A549 (cell line): ENCODE results near the gene MAPK9. TPM values are rescaled to one million over a fixed set of nuclear protein-coding genes. Genes with fewer than 3 reads are reported as not detected.

Source experiments
- ATAC-seq, 2 experiments: fragments of 200-7000 bp in 1 of 2; fragments of >200 bp in 1 of 2; cut with Nextera tagmentation in 1 of 2; cut with Tn5 transposase in 1 of 2; 3 replicates each; pipeline versions ENCODE4 v1.8.0 to v1.9.1; 2018 to 2020; ENCODE audit warnings: mild to moderate bottlenecking in 1 of 2, moderate library complexity in 1 of 2
- CTCF ChIA-PET: fragments of 300-600 bp; sonication (Branson Sonifier 250); formaldehyde crosslinking; extraction: SDS; loops from one replicate; lab custom pipeline; 2021; ENCODE audit warnings: antibody characterized with exemption, inconsistent platforms; lab: Yijun Ruan, JAX
- POLR2A ChIA-PET: fragments of 350-600 bp; formaldehyde crosslinking; extraction: SDS; loops from one replicate; lab custom pipeline; 2021; ENCODE audit warnings: antibody characterized with exemption, inconsistent platforms; lab: Yijun Ruan, JAX
- DNase-seq, 2 experiments: peaks; one replicate each; pipeline versions ENCODE4 v3.0.0 to v3.0.0-alpha.2; 2011 to 2016; ENCODE audit warnings: low read depth in 1 of 2, low spot score in 1 of 2
- FAIRE-seq: peaks from 2 replicates; lab custom pipeline; 2011; peaks lifted over from hg19 to GRCh38; lab: Jason Lieb, UNC
- H3K27ac ChIP-seq, 2 experiments: fragments of >200 bp; sonication (Bioruptor Twin); formaldehyde crosslinking; 3 replicates each; pipeline ENCODE4 v1.5.1; 2016 to 2017
- H3K4me1 ChIP-seq: fragments of >200 bp; sonication (Bioruptor Twin); formaldehyde crosslinking; 3 replicates; pipeline ENCODE4 v1.6.1; 2016
- H3K4me2 ChIP-seq: fragments of >200 bp; sonication (Bioruptor Twin); formaldehyde crosslinking; 3 replicates; pipeline ENCODE4 v1.6.1; 2016
- H3K4me3 ChIP-seq: fragments of >200 bp; sonication (Bioruptor Twin); formaldehyde crosslinking; 3 replicates; pipeline ENCODE4 v1.5.1; 2016
- H3K9me3 ChIP-seq: fragments of >200 bp; sonication (Bioruptor Twin); formaldehyde crosslinking; 3 replicates; pipeline ENCODE4 v1.6.1; 2016
- BHLHE40 ChIP-seq: IDR thresholded peaks from 2 replicates; pipeline ENCODE4 v1.6.1; 2012; ENCODE audit warnings: low read depth, low read length, inconsistent platforms
- CBX2 ChIP-seq: fragments of 200-600 bp; sonication (generic); IDR thresholded peaks from 2 replicates; pipeline ENCODE4 v1.6.1; 2016; ENCODE audit warnings: low read depth, mild to moderate bottlenecking, borderline replicate concordance
- CBX8 ChIP-seq: fragments of 200-600 bp; sonication (generic); IDR thresholded peaks from 2 replicates; pipeline ENCODE4 v1.6.1; 2016
- CEBPB ChIP-seq, 2 experiments: fragments of >200 bp in 1 of 2; sonication (Bioruptor Twin) in 1 of 2; formaldehyde crosslinking in 1 of 2; IDR thresholded peaks; 2 replicates each; pipeline ENCODE4 v1.6.1; 2012 to 2016
- CHD2 ChIP-seq: fragments of 150-350 bp; IDR thresholded peaks from 2 replicates; pipeline ENCODE4 v1.6.1; 2014; ENCODE audit warnings: low read length; ENCODE audit not compliant: partially characterized antibody
- CHD4 ChIP-seq: fragments of 200-600 bp; sonication (generic); IDR thresholded peaks from 2 replicates; pipeline ENCODE4 v1.6.1; 2016; ENCODE audit warnings: antibody characterized with exemption, mild to moderate bottlenecking, borderline replicate concordance
- EHMT2 ChIP-seq: fragments of 200-600 bp; sonication (generic); IDR thresholded peaks from 2 replicates; pipeline ENCODE4 v1.6.1; 2016; ENCODE audit warnings: antibody characterized with exemption, low read depth, mild to moderate bottlenecking, moderate library complexity
- EP300 ChIP-seq, 2 experiments: fragments of >200 bp; sonication (Bioruptor Twin); formaldehyde crosslinking; IDR thresholded peaks; 2 replicates in 1 of 2; 3 replicates in 1 of 2; pipeline ENCODE4 v1.6.1; 2016 to 2017
- ESRRA ChIP-seq: fragments of 150-350 bp; IDR thresholded peaks from 2 replicates; pipeline ENCODE4 v1.6.1; 2014; ENCODE audit warnings: mild to moderate bottlenecking, low read length, borderline replicate concordance
- FOSB ChIP-seq: fragments of 250-450 bp; sonication (Bioruptor Pico); IDR thresholded peaks from 2 replicates; pipeline ENCODE4 v1.5.0; 2020; ENCODE audit warnings: mild to moderate bottlenecking, moderate library complexity
- GATA3 ChIP-seq: IDR thresholded peaks from 2 replicates; pipeline ENCODE4 v1.6.1; 2012; ENCODE audit warnings: borderline replicate concordance
- HOXB13 ChIP-seq: fragments of 250-450 bp; sonication (Bioruptor Pico); IDR thresholded peaks from 2 replicates; pipeline ENCODE4 v1.5.0; 2020; ENCODE audit warnings: low read depth, mild to moderate bottlenecking, moderate library complexity
- JUNB ChIP-seq: fragments of >200 bp; sonication (Bioruptor Twin); formaldehyde crosslinking; IDR thresholded peaks from 2 replicates; pipeline ENCODE4 v1.6.1; 2016
- KDM1A ChIP-seq: fragments of 200-600 bp; sonication (generic); IDR thresholded peaks from 2 replicates; pipeline ENCODE4 v1.6.1; 2016; ENCODE audit warnings: low read depth, mild to moderate bottlenecking
- MYC ChIP-seq: IDR thresholded peaks from 2 replicates; pipeline ENCODE4 v1.6.1; 2012; ENCODE audit warnings: mild to moderate bottlenecking, inconsistent platforms, low read length, improper control_type of control experiment, borderline replicate concordance
- PBX3 ChIP-seq: IDR thresholded peaks from 2 replicates; pipeline ENCODE4 v1.6.1; 2012
- PHF8 ChIP-seq: fragments of 200-600 bp; sonication (generic); IDR thresholded peaks from 2 replicates; pipeline ENCODE4 v1.6.1; 2016; ENCODE audit warnings: low read depth, mild to moderate bottlenecking, antibody characterized with exemption, moderate library complexity, borderline replicate concordance
- POLR2A ChIP-seq: IDR thresholded peaks from 2 replicates; pipeline ENCODE4 v1.6.1; 2012; ENCODE audit warnings: mild to moderate bottlenecking, low read length
- POLR2AphosphoS2 ChIP-seq: conservative IDR thresholded peaks from 2 replicates; pipeline ENCODE4 v1.6.1; 2012; ENCODE audit warnings: low read length, improper control_type of control experiment, inconsistent platforms
- RAD21 ChIP-seq, 2 experiments: fragments of >200 bp in 1 of 2; sonication (Bioruptor Twin) in 1 of 2; formaldehyde crosslinking in 1 of 2; IDR thresholded peaks in 1 of 2; conservative IDR thresholded peaks in 1 of 2; 2 replicates in 1 of 2; 3 replicates in 1 of 2; pipeline ENCODE4 v1.6.1; 2012 to 2018; ENCODE audit warnings: inconsistent platforms in 1 of 2
- RARB ChIP-seq: fragments of 250-450 bp; sonication (Bioruptor Pico); IDR thresholded peaks from 2 replicates; pipeline ENCODE4 v1.8.0; 2021; ENCODE audit warnings: mild to moderate bottlenecking, moderate library complexity
- RFX5 ChIP-seq: fragments of 450-650 bp; IDR thresholded peaks from 2 replicates; pipeline ENCODE4 v1.7.1; 2014; ENCODE audit warnings: antibody characterized with exemption, mild to moderate bottlenecking, moderate library complexity
- RNF2 ChIP-seq: fragments of 200-600 bp; sonication (generic); IDR thresholded peaks from 2 replicates; pipeline ENCODE4 v1.6.1; 2016; ENCODE audit warnings: low read depth, mild to moderate bottlenecking, antibody characterized with exemption, moderate library complexity, borderline replicate concordance
- SMC3 ChIP-seq: fragments of >200 bp; sonication (Bioruptor Twin); formaldehyde crosslinking; IDR thresholded peaks from 3 replicates; pipeline ENCODE4 v1.6.1; 2018; ENCODE audit warnings: inconsistent platforms
- TFCP2L1 ChIP-seq: fragments of 250-450 bp; sonication (Bioruptor Pico); IDR thresholded peaks from 2 replicates; pipeline ENCODE4 v1.5.0; 2021; ENCODE audit warnings: mild to moderate bottlenecking
- ZC3H11A ChIP-seq: fragments of 450-650 bp; IDR thresholded peaks from 2 replicates; pipeline ENCODE4 v1.6.1; 2014; ENCODE audit warnings: antibody characterized with exemption, mild to moderate bottlenecking
- ZFP36 ChIP-seq: fragments of 450-650 bp; IDR thresholded peaks from 2 replicates; pipeline ENCODE4 v1.6.1; 2014; ENCODE audit warnings: borderline replicate concordance; ENCODE audit not compliant: partially characterized antibody
- ZNF302 ChIP-seq: fragments of 250-450 bp; sonication (Bioruptor Pico); IDR thresholded peaks from 2 replicates; pipeline ENCODE4 v1.9.0; 2021; ENCODE audit warnings: inconsistent platforms, mild to moderate bottlenecking, moderate library complexity
- ZSCAN20 ChIP-seq: fragments of 250-450 bp; sonication (Bioruptor Pico); IDR thresholded peaks from 2 replicates; pipeline ENCODE4 v1.8.0; 2022; ENCODE audit warnings: mild to moderate bottlenecking, moderate library complexity
- WGBS: methylation state at CpG from one replicate; pipeline ENCODE4 v1.1.6; 2017; ENCODE audit errors: missing lambda C conversion rate; 5-methylcytosine and 5-hydroxymethylcytosine counted together
- polyA plus RNA-seq, 4 experiments: library from polyadenylated mRNA; depleted of rRNA in 3 of 4; stranded (reverse); fragments of >200 nt; fragmentation: RNase III in 1 of 4; extraction: RNeasy Plus Mini Kit Qiagen cat#74134 plus additional on column Dnase treatment in 1 of 4; gene quantifications; 2 replicates in 3 of 4; 3 replicates in 1 of 4; pipeline ENCODE4 v1.2.3, GENCODE V29; 2011 to 2017
- TF ChIP-seq, protein P1 (sequence below): IDR thresholded peaks from 2 replicates; pipeline ENCODE4 v1.6.1; 2012
- TF ChIP-seq, protein P2 (sequence below): IDR thresholded peaks from 2 replicates; pipeline ENCODE4 v1.6.1; 2012; ENCODE audit warnings: low read depth, borderline replicate concordance
- TF ChIP-seq, protein P3 (sequence below): fragments of 150-350 bp; IDR thresholded peaks from 2 replicates; pipeline ENCODE4 v1.6.1; 2014; ENCODE audit warnings: low read depth, mild to moderate bottlenecking, low read length

MAPK9 gene
- polyA plus RNA-seq, 2 of the 4 experiments (the other 2 are of a cell fraction), result 36.6 to 66.9 TPM

DNA sequence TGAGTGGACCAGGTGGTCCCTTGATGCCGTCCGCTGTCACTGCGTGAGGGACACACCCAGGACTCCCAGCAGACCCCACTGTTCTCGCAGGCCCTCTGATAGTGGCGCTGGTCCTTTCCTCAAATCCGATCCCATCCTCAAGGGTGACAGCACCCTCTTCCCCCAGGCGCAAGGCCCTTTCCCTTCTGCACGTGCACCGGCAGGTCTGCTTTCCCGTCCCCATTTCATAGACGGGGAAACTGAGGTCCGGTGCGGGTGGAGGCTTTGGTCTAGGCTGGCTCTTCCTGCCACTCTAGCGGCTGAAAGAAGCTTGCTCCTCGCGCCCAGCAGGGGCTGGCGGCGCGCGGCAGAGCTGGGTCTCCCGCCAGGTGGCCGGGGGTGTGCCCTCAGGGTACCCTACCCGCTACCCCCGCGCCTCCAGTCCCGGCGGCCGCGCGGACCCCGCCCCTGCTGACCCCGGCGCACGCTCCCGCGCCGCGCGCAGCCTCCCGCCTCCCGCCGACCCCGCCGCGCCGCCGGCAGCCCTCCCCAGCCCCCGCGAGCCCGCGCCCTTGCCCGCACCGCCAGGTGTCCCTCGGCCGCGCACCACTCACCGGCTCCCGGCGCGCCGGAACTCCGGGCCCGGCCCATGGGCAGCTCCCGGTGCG lies 83.3 kb downstream of the MAPK9 start:
- WGBS, result 17% methylated on average over 13 of the region's 65 CpGs
- FAIRE-seq (no peak), ATAC-seq (peak; percentile 76 to 78), DNase-seq (peak; percentile 20 to 61)
- TF ChIP-seq EP300 (IDR thresholded peaks at IDR 0.05), result no peak
- no peak for TF ChIP-seq CBX2
- TF ChIP-seq, protein P1, sequence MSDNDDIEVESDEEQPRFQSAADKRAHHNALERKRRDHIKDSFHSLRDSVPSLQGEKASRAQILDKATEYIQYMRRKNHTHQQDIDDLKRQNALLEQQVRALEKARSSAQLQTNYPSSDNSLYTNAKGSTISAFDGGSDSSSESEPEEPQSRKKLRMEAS, result peak; percentile 17; the same call in 1 of the 2 replicates
- no peak for TF ChIP-seq GATA3
- TF ChIP-seq CEBPB (IDR thresholded peaks at IDR 0.05), result no peak
- TF ChIP-seq, protein P2, sequence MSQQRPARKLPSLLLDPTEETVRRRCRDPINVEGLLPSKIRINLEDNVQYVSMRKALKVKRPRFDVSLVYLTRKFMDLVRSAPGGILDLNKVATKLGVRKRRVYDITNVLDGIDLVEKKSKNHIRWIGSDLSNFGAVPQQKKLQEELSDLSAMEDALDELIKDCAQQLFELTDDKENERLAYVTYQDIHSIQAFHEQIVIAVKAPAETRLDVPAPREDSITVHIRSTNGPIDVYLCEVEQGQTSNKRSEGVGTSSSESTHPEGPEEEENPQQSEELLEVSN, result 0 out of 2 replicates have a peak, but pooled peaks have one; percentile 26
- no peak for TF ChIP-seq POLR2AphosphoS2
- no peak for TF ChIP-seq ZFP36
- TF ChIP-seq PHF8, result no peak
- TF ChIP-seq CBX8, result no peak
- TF ChIP-seq JUNB, result no peak
- TF ChIP-seq BHLHE40, result no peak
- TF ChIP-seq POLR2A, result no peak
- no peak for TF ChIP-seq RARB (CRISPR knock-in tag)
- TF ChIP-seq FOSB, result no peak
- no peak for TF ChIP-seq RFX5
- TF ChIP-seq KDM1A, result peak; percentile 53; the same call in 1 of the 2 replicates
- Histone ChIP-seq H3K27ac (peak overlapping the region; percentile 59 to 91), H3K4me2 (peak overlapping the region; percentile 90), H3K4me1 (0 out of 3 replicates have a peak, but pooled peaks cover 3% of the 10 kb centered on the region), H3K9me3 (no peaks in the 10 kb centered on the region), H3K4me3 (peak overlapping the region; percentile 61)
- CTCF ChIA-PET, result interaction anchor here (0.7 to 5.5 kb wide), 22 partner anchors 9 to 462 kb away, joined by 3 to 32 read pairs (median 4); no protein-coding TSS in a partner anchor
- POLR2A ChIA-PET, result no interaction called here

DNA sequence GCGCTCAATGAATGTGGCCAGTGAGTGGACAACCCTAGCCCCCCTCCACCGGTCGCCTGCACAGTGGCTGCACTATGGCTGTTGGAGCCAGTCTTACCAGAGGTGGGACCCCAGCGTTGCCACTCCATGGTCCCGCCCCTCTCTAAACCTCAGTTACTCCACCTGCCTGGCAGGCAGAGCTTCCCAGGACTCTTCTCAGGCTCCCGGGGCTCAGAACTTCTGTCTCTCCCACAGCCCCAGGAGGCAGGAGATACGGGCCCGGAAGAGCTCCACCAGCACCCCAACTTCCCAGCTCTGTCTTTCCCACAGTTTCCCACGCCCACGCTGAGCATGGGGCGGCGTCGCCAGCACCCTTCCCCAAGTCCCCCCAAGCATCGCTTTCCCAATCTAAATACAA lies 83.8 kb downstream of the MAPK9 start:
- ChIA-PET CTCF (interaction anchor here (0.8 to 5.5 kb wide), 16 partner anchors 8 to 462 kb away, joined by 3 to 32 read pairs (median 4); no protein-coding TSS in a partner anchor), POLR2A (no interaction called here)
- Histone ChIP-seq H3K4me3 (peak overlapping the region; percentile 61; the same call in 2 of the 3 replicates), H3K4me2 (peak overlapping the region; percentile 90), H3K27ac (peak overlapping the region in 1 of 2 experiments; percentile 91; a peak in 1 of 6 replicates), H3K9me3 (no peaks in the 10 kb centered on the region), H3K4me1 (0 out of 3 replicates have a peak, but pooled peaks cover 3% of the 10 kb centered on the region)
- TF ChIP-seq RAD21 (conservative IDR thresholded peaks at IDR 0.05 in 1 of 2, IDR thresholded peaks at IDR 0.05 in 1 of 2), result no peak
- TF ChIP-seq TFCP2L1 (CRISPR knock-in tag), result no peak
- TF ChIP-seq ZNF302 (CRISPR knock-in tag), result no peak
- no peak for TF ChIP-seq EHMT2
- no peak for TF ChIP-seq SMC3
- TF ChIP-seq ZFP36, result no peak
- DNase-seq (no peak), ATAC-seq (no peak), FAIRE-seq (no peak)
- WGBS, result 66% methylated on average over 13 of the region's 14 CpGs

GRCh38 chr5:180207593-180207992 lies 84.3 kb downstream of the MAPK9 start:
- FAIRE-seq, result no peak

More at GRCh38 chr5:180207593-180207992, 84.3 kb downstream of the MAPK9 start:
- DNase-seq (no peak), ATAC-seq (no peak)
- Histone ChIP-seq H3K4me3 (no peak overlapping the region), H3K4me1 (0 out of 3 replicates have a peak, but pooled peaks cover 3% of the 10 kb centered on the region), H3K27ac (no peak overlapping the region), H3K4me2 (no peak overlapping the region), H3K9me3 (no peaks in the 10 kb centered on the region)
- no peak for TF ChIP-seq ESRRA
- TF ChIP-seq MYC, result no peak
- TF ChIP-seq POLR2A, result no peak
- no peak for TF ChIP-seq HOXB13 (CRISPR knock-in tag)
- no peak for TF ChIP-seq ZC3H11A
- TF ChIP-seq POLR2AphosphoS2, result no peak
- TF ChIP-seq PHF8, result no peak
- no peak for TF ChIP-seq CBX8
- no peak for TF ChIP-seq CHD4
- TF ChIP-seq ZSCAN20 (CRISPR knock-in tag), result no peak
- no peak for TF ChIP-seq RNF2
- TF ChIP-seq, protein P3, sequence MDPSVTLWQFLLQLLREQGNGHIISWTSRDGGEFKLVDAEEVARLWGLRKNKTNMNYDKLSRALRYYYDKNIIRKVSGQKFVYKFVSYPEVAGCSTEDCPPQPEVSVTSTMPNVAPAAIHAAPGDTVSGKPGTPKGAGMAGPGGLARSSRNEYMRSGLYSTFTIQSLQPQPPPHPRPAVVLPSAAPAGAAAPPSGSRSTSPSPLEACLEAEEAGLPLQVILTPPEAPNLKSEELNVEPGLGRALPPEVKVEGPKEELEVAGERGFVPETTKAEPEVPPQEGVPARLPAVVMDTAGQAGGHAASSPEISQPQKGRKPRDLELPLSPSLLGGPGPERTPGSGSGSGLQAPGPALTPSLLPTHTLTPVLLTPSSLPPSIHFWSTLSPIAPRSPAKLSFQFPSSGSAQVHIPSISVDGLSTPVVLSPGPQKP, result no peak
- no peak for TF ChIP-seq PBX3
- TF ChIP-seq, protein P1, result no peak
- no peak for TF ChIP-seq CHD2
- CTCF ChIA-PET, result interaction anchor here (1.0 to 5.5 kb wide), 7 partner anchors 34 to 263 kb away, joined by 3 to 32 read pairs (median 4); no protein-coding TSS in a partner anchor
- WGBS, result 96% methylated on average over 25 of the region's 25 CpGs
- POLR2A ChIA-PET, result no interaction called here
